ENCODE results near the gene PDE4D. TPM values are rescaled to one million over a fixed set of nuclear protein-coding genes. Genes with fewer than 3 reads are reported as not detected.
"Not testable (repeated sequence)": the region's sequence is repeated elsewhere in the genome, so short reads cannot be mapped to it uniquely, and the experiment has no call there.

The PDE4D gene
- polyA plus RNA-seq, 4 donors = 17.5 to 31.9 (median 22.8) TPM

DNA sequence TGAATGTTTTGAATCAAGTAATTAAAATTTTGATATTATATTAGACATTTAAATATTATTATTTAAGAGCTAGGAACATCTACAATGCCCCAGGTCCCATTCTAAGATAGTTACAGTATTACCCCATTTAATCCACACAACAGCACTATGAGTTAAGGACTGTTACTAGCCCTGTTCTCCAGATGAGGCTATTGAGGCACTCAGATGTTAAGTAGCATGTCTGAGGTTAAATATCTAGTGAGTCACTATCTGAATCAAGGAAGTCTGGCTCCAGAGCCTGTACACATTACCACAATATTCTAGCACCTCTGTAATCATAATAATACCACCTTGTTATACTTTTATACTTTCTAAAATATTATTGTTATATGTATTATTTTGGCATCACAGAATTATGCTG lies 304.6 kb downstream of the PDE4D start:
- no peak for DNase-seq (ENCODE audit: low read depth in 4 of 4, low spot score in 3 of 4)

DNA sequence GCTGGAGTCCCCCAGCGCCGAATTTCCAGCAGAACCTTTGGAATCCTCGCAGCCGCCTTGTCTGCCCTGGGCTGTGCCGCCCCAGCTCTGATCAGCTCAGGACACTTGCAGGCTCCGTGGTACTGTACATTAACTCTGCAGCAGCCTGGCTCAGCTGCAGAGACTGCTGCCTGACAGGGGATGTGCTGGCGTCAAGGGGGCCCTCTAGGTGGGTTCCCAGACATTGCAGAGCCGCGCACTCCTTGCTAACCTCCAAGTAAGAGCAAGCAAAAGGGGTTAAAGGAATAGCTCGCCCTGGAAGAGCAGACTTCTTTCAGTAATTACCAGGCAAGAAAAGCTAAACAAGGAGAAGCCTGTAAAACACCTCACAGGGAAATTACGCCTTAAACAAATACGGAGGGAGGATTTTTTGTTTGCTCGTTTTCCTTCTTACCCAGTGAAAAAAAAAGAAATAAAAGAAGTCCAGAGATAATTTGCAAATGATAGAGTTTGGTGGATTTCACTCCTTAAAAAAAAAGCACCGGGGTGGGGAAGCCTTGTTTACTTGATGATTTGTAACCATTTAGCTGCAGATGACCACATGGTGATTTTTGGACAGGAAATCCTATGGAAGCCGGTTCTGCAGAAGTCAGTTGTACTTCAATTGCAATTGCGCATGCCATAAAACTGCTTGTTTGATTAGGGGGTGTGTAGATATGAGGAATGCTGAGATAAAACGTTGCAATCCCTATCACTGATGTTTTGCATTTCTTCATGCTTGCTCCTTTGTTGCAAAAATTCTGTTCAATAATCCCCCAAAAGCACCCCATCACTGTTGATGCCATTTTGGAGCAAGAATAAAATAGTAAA lies 305.8 kb downstream of the PDE4D start:
- peak; percentile 59 to 65 (median 63) for DNase-seq (ENCODE audit: low read depth in 4 of 4, low spot score in 3 of 4)

DNA sequence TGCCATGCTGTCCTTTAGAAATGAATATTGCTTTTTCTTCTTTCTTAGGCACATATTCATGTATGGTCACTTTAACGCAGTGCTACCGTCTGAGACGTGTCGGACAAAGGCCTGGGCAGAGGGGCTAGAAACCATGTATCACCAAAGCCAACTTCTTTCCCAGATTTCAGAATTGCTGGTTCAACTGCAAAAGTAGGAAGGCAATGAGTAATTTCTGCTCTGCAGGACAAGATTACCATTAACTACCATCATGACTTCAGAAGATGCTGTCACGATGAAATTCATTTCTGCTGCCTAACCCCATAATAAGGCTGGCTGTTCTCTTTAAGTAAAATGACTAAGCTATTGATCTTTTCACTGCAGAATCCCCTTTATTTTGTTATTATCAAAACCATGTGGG lies 306.7 kb downstream of the PDE4D start:
- DNase-seq (ENCODE audit: low read depth in 4 of 4, low spot score in 3 of 4) = no peak

DNA sequence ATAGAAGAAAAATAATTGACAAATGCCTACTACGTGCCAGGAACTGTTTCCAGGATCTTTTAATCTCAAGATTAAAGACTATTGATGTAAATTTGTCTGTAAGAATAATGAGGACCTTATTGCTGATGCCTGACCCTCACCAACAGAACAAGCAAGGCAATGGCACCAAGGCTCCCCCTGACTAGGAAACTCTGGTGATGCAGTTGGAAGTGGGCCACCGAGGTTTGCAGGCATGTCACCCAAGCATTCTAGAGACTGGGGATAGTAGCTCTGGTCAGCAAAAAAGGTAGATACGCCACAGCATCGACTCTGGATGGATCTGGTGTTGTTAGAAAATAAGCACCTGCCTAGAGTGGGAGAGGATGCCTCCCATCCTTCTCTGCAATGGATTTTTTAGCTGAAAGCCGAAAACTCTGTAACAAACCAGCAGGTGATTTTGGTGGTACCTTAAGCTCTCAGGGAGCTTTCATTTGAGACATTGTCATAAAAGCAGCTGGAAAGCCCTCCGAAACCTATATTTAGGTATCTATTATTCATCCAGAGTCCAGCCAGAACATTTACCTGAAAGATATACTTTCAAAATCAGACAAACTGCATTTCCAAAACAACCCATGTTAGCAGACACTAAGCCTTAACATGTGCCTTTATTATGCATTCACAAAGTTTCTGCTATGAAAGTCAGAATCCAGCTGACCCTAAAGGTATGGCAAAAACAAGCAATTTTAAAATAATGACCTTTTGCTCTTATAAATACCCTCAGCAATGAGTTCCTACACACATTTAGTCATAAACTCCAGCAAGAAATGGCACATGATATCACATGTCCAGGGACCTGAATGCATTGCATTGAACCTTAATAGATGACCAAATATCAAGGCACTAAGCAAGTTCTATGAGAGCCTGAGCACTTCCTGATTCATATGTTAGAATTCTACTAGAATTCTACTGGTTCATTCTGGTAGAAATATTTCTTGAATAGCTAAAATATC lies 308.4 kb downstream of the PDE4D start:
- no peak for DNase-seq (ENCODE audit: low read depth in 4 of 4, low spot score in 3 of 4)

DNA sequence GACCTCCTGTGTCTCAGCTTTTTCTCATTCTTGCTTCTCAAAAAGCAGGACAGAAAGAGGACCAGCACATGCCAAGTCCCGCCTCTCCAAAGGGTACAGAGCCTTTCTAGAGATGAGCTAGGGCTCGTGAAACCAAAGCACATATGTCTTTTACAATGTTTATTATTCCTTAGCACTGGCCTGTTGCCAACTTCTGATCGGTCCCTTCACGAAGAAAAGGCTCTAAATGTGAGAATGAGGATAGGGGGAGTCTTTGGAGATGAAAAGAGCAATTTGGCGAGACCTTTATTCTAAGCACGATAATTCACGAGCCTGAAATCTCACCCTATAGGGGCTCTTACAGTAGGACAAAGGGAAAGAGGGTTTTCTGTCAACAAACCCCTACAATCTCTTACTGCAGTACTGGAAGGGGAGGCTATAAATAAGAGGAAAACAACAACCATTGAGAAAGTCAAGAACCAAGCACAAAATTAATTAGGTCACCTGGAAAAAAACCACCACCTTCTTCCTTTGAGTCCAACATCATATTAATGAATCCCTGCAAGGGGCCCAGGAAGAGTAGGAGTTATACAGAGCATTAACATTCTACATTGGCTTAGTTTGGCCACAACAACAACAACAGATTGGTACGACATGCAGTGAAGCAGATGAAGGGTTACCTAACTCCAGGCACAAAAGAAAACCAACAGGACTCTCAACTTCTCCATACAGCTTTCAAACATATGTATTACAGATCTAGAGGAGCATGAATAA lies 309.5 kb downstream of the PDE4D start:
- no peak for DNase-seq (ENCODE audit: low read depth in 4 of 4, low spot score in 3 of 4)

DNA sequence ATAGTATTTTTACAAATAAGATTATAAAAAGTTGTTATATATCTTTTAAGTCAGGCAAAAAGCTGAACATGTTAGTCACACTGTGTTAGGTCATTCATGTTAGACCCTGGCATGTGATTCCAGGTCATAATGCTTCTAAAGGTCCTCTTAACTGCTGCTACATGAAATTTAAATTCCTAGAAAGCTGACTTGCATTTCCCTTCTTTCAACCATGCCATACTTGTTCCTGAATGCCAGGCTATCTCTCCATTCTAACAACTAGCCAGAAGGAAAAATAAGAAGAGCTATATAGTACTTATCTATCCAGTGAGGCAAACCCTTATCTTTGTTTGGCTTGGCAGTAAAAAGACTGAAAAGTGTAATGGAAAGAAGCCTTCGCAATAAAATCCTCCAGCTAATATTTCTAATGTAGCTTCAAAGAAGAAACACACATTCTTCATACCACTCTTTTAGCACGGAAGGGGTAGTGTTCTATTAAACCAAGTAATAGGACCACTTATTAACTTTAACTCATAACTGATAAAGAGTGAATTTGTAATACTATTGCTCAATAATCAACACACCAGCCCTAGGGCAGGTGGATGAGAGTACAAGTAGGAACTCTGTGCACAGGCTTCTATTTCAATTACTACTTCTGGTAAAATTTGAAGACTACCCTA lies 310.2 kb downstream of the PDE4D start:
- no peak for DNase-seq (ENCODE audit: low read depth in 4 of 4, low spot score in 3 of 4)

DNA sequence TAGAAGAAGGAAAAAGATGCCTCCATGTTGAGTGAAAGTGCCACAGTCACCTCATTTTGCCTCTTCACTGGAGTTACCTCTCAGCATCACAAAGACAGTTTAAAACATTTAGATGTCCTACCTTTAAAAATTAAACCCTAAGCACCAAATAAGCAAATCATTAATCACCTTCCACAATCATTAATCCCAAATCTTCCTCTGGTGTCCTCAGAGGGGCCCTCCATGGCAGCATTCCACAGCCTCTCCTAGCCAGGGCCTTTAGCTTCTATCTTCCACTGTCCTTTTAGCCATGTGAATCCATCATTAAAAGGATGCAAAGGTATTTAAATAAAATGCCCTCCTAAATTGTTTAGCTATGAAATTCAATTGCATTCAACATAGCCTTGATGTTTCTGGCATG lies 310.8 kb downstream of the PDE4D start:
- DNase-seq (ENCODE audit: low read depth in 4 of 4, low spot score in 3 of 4) = no peak

DNA sequence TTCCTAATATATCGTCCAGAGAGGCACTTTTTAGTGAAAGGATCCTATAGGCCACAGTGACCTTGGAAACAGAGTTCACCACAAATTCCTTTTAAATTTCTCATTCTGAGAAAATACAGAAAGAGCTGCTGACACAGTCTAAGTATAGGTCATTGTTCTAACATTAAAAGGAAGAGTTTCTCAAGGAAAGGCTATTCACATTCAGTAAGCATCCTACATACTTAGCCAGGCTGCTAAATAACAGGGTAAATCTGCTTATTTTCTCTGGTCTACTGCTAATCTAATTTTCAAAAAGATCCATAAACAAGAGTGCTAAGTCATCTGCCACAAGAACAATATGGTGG lies 313.7 kb downstream of the PDE4D start:
- DNase-seq (ENCODE audit: low read depth in 4 of 4, low spot score in 3 of 4) = no peak

DNA sequence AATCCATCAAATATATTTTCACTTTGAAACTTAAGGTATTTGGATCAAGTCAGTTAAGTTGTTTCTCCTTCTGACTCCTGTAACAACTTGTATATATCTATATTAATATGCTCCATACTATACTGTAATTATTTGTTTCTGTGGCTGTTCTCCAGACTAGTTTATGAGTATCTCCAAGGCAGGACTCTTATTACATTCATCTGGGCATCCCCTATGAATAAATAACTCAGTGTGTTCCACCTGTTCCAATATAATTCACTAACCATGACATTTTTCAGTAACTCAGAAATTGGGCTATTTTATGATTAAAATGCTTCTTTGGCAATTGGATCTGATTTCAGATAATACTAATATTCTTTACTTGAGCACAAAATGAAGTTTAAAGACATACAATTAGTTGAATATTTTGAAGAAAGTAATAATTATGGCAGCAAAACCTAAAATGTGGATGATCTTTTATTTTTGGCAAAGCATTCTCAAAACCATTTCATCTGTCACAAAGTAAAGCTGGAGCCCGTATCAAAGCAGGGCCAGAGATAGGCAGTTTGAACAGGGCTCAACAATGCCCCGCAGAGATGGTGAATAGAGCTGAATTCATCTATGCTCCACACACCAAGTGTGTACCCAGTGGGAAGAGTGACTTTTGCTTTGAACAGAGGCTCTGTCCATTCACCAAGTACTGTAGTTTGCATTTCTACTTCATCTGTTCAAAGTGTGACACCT lies 314.3 kb downstream of the PDE4D start:
- no peak for DNase-seq (ENCODE audit: low read depth in 4 of 4, low spot score in 3 of 4)

DNA sequence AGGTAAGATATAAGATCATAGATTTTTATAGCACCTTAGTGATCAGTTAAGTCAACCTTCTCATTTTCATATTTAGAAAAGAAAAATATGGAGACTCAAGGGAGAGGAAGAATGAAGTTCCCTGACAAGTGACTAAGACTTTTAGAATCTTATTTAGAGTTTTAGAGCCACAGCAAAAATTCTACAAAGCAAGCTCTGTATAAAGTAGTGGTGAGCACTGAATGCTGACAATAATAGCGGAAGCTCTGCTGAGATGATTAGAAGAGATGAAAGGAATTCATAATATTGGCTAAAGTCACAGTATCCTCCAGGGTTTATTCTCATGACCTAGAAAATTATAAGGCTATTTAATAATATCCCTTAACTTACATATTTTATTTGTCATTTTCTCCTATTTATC lies 316.0 kb downstream of the PDE4D start:
- DNase-seq (ENCODE audit: low read depth in 4 of 4, low spot score in 3 of 4) = no peak

DNA sequence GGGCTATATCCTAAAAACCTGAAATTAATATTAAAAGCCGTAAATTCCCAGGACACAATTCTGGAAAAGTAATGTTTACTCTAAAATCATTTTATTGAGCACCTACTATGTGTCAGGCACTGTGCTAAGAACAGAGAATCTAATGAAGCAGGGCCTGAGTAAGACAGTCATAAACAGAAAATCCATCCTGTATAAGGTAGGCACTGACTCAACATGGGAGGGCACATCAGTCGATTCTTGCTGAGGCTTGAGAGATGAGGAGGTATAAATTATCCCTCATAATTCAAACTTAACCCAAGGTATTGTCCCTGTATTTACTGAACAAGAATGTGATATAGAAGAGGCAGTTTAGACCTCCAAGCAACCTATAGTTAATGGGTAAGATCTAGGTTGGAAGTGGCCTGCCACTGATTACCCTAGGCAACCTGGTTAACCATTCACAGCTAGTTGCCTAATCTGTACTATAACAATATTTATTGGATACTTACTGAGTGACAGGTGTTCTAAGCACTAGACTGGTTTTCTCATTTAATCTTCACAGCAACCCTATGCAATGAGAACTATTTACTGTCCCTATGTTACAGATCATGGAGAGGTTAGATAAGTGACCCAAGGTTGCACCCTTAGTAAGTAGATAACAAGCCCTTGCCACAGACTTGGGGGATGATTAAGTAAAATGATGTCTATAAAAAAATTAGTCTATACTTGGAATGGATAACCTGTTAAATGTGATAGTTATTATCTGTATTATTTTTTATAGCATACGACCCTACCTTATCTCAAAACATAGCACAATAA lies 317.7 kb downstream of the PDE4D start:
- no peak for DNase-seq (ENCODE audit: low read depth in 4 of 4, low spot score in 3 of 4)

DNA sequence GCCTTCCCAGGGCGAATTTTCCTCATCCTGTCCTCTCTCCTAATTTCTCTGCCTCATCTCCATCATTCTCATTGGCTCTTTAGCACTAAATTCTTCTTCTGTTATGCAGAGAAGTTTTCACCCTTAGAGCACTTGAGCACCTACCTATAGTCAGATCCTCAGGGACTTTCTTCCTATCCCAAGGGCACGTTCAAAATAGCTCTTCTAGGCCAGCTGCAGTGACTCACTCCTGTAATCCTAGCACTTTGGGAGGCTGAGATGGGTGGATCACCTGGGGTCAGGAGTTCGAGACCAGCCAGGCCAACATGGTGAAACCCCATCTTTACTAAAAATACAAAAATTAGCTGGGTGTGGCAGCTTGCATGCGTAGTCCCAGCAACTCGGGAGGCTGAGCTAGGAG lies 320.0 kb downstream of the PDE4D start:
- not testable (repeated sequence) for DNase-seq (ENCODE audit: low read depth in 4 of 4, low spot score in 3 of 4)

DNA sequence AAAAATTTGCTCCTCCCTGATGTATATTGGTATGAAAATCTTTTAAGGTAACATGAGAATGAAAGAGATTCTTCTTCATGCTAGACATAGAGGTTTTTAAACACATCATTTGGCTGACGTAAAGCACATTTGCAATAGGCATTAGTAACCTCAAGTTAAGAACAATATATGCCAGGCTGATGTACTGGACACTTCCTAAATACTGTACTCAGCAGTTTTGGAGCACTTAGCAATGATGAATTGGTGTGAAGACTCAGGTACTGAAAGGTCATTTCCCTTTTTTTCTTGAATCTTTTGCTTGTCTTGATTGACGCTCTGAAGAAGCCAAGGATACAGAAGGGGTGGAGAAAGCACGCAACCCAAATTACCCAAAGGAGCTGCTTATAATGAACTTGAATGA lies 322.5 kb downstream of the PDE4D start:
- DNase-seq (ENCODE audit: low read depth in 4 of 4, low spot score in 3 of 4) = no peak

DNA sequence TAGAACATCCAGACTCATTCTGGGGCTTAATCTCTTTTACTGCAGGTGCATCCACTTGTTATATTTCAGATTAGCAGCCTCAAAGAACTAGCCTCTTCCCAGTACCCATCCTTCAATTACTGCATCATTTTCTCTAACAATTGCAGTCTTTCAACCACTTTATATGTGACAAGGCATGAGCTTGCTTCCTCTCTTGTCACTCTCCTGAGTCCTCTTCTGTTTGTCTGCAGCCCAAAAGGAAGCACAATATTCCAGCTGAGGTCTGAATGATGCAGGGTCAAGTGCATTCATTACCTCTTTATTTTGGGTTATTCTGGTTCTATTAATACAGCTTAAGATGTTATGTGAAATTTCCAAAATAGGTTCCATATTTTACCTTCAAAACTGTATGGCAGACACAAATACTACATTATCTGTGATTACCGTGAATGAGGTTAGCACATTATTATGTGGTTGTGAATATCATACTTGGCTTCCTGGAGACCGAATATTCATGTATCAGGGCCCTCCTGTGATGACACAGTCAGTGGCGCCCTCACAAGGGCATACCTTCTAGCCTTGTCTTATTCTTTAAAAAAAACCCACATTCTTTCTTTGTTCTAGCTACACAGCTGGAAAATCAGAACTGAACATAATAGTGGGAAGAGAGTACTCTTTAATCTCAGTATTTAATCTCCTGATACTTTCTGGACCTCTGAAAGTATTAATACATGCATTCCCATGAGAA lies 323.8 kb downstream of the PDE4D start:
- no peak for DNase-seq (ENCODE audit: low read depth in 4 of 4, low spot score in 3 of 4)

DNA sequence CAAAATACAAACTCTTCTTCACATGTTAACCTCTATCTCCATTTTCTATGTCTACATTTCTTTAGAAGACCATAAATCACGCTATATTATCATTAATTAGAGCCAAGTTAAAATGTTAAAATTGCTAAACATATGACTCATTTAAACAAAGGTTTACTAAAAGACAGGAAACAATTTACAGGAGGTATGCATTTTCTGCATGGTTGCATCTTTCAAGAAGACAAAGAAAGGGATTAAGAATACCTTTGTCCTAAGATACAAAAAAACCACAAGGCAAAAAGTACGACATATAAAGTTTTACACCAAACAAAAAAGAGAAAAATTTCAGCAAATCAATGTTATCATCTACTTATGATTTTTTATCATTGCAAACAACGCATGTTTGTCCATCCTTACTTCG lies 324.4 kb downstream of the PDE4D start:
- no peak for DNase-seq (ENCODE audit: low read depth in 4 of 4, low spot score in 3 of 4)

DNA sequence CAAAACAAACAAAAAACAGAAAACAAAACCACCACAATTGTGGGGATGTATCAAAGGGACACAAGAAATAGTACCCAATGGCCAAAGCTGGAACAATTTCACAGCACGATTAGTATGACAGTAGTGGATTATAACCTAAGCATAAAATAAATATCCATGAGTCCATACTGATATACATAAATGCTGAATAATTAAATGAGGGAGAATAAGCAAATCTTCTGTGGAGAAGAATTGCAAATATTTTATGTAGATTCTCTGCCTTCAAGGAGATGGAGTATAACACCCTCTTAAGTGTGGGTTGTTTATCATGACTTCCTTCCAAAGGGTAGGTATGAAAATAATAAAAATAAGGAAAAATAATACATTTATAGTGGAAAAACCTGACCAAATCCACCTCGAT lies 325.4 kb downstream of the PDE4D start:
- no peak for DNase-seq (ENCODE audit: low read depth in 4 of 4, low spot score in 3 of 4)

DNA sequence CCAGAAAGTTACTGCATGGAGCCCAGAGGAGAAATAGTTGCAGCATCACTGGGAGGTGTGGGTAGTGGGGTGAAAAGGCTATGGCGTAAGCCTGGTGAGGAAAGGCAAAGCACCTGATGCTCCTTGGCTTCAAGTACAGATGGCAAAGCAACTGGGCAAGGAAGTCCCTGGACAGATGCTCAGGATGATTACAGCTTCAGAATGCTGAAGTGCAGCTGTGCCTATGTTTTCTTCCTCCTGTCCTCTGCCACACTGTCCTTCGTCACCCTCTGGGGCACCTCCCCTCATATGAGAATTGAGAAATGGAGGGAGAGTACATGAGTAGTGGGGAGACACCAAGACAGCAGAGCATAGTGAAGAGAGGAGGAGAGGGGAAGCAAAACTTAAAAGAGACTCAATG lies 328.0 kb downstream of the PDE4D start:
- DNase-seq (ENCODE audit: low read depth in 4 of 4, low spot score in 3 of 4) = no peak

DNA sequence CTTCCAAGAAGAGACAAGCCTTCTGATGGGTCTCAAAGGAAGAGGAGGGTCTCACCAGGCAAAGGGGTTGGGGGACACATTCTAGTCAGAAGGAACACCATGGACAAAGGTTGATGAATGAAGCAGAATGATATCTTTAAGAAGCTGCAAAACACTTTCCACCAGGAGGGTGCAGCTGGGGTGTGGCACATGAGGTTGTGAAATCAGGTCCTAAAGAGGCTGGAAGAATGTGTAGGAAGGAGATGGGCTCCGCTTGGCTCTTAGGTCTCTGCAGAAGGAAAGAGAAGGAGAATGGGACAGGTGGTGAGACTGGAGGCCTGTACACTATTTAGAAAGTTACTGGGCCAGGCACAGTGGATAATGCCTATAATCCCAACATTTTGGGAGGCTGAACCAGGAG lies 328.6 kb downstream of the PDE4D start:
- no peak for DNase-seq (ENCODE audit: low read depth in 4 of 4, low spot score in 3 of 4)

Data from left renal pelvis (tissue), 4 donors.